HEK293T (cell line): ENCODE data around the gene PPIL6.

Source experiments
- ARNT ChIP-seq: fragments of 450-650 bp; IDR thresholded peaks from 2 replicates; pipeline ENCODE4 v1.6.1; 2017; ENCODE audit warnings: mild to moderate bottlenecking
- CTBP1 ChIP-seq: fragments of 450-650 bp; IDR thresholded peaks from 2 replicates; pipeline ENCODE4 v1.6.1; 2016; ENCODE audit warnings: borderline replicate concordance
- ELF4 ChIP-seq: fragments of 450-650 bp; IDR thresholded peaks from 2 replicates; pipeline ENCODE4 v1.6.1; 2017; ENCODE audit warnings: antibody characterized with exemption
- FOXA1 ChIP-seq: fragments of 450-650 bp; IDR thresholded peaks from 2 replicates; pipeline ENCODE4 v1.6.1; 2016; ENCODE audit warnings: mild to moderate bottlenecking
- FOXK2 ChIP-seq: fragments of 450-650 bp; IDR thresholded peaks from 2 replicates; pipeline ENCODE4 v1.6.1; 2016; ENCODE audit warnings: mild to moderate bottlenecking
- FOXM1 ChIP-seq: fragments of 450-650 bp; IDR thresholded peaks from 2 replicates; pipeline ENCODE4 v1.6.1; 2017; ENCODE audit warnings: mild to moderate bottlenecking, borderline replicate concordance
- LEF1 ChIP-seq: fragments of 450-650 bp; IDR thresholded peaks from 2 replicates; pipeline ENCODE4 v1.6.1; 2017; ENCODE audit warnings: mild to moderate bottlenecking, borderline replicate concordance
- NFRKB ChIP-seq: fragments of 450-650 bp; IDR thresholded peaks from 2 replicates; pipeline ENCODE4 v1.6.1; 2016; ENCODE audit warnings: mild to moderate bottlenecking, moderate library complexity
- PKNOX1 ChIP-seq: fragments of 450-650 bp; IDR thresholded peaks from 2 replicates; pipeline ENCODE4 v1.6.1; 2016
- SP1 ChIP-seq: fragments of 450-650 bp; IDR thresholded peaks from 2 replicates; pipeline ENCODE4 v1.6.1; 2017
- TARDBP ChIP-seq: fragments of 450-650 bp; IDR thresholded peaks from 2 replicates; pipeline ENCODE4 v1.6.1; 2016
- ZNF384 ChIP-seq: fragments of 450-650 bp; IDR thresholded peaks from 2 replicates; pipeline ENCODE4 v1.6.1; 2016

DNA sequence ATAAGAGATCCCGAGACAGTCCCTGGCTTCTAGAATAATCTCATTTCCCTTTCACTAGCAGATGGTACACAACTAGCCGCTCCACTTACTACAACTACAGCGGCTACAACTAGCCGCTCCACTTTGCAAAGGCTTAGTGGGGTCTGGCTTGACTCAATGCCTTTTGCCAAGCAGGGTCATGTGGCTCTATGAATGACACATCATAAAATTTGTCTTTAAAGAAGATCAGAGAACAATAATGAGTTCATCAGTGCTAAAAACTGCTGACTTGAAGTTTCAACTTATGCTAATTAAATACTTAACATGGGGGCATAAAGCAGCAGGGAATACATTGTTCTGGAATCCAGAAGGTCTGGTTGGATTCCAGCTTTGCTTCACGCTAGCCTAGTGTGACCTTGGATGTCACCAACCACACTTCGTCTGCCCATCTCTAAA lies 17.2 kb upstream of the PPIL6 start:
- peak; percentile 33; the same call in 1 of the 2 replicates for TF ChIP-seq PKNOX1
- no peak for TF ChIP-seq LEF1
- no peak for TF ChIP-seq FOXM1
- TF ChIP-seq TARDBP = no peak
- no peak for TF ChIP-seq SP1
- TF ChIP-seq ELF4 = no peak
- TF ChIP-seq CTBP1 = no peak
- no peak for TF ChIP-seq FOXK2
- no peak for TF ChIP-seq ARNT
- no peak for TF ChIP-seq FOXA1
- TF ChIP-seq NFRKB = no peak
- no peak for TF ChIP-seq ZNF384
